KMS-11 (cell line): ENCODE measurements around the gene COA5.
A peak's percentile ranks its signal among the peaks of the same experiment; 100 is the strongest.

Source experiments
- H2AFZ ChIP-seq: fragments of 200-600 bp; sonication (generic); 2 replicates; pipeline ENCODE4 v1.6.1; 2016; ENCODE audit warnings: antibody characterized with exemption, mixed run types, low read depth
- H3K27ac ChIP-seq: fragments of 200-600 bp; sonication (generic); 2 replicates; pipeline ENCODE4 v1.6.1; 2016; ENCODE audit warnings: mild to moderate bottlenecking, mixed run types
- H3K27me3 ChIP-seq: fragments of 200-600 bp; sonication (generic); 2 replicates; pipeline ENCODE4 v1.6.1; 2017; ENCODE audit warnings: mild to moderate bottlenecking, low read depth, mixed run types, moderate library complexity; ENCODE audit not compliant: insufficient read depth
- H3K36me3 ChIP-seq: fragments of 200-600 bp; sonication (generic); 2 replicates; pipeline ENCODE4 v1.6.1; 2017; ENCODE audit warnings: mild to moderate bottlenecking, mixed run types; ENCODE audit not compliant: insufficient read depth
- H3K4me1 ChIP-seq: fragments of 200-600 bp; sonication (generic); 2 replicates; pipeline ENCODE4 v1.6.1; 2016; ENCODE audit warnings: mild to moderate bottlenecking, low read depth, mixed run types; ENCODE audit not compliant: poor library complexity, severe bottlenecking
- H3K4me2 ChIP-seq: fragments of 200-600 bp; sonication (generic); 2 replicates; pipeline ENCODE4 v1.7.0; 2016; ENCODE audit warnings: mild to moderate bottlenecking, mixed run types
- H3K4me3 ChIP-seq: fragments of 200-600 bp; sonication (generic); IDR thresholded peaks from 2 replicates; pipeline ENCODE4 v1.6.1; 2017; ENCODE audit warnings: low read depth, low read length, mixed read lengths; ENCODE audit not compliant: insufficient read depth
- H3K79me2 ChIP-seq: fragments of 200-600 bp; sonication (generic); 2 replicates; pipeline ENCODE4 v1.6.1; 2016; ENCODE audit warnings: low read depth, mixed run types; ENCODE audit not compliant: insufficient read depth
- H3K9ac ChIP-seq: fragments of 200-600 bp; sonication (generic); 2 replicates; pipeline ENCODE4 v1.6.1; 2016; ENCODE audit warnings: mild to moderate bottlenecking, mixed run types
- H4K20me1 ChIP-seq: fragments of 200-600 bp; sonication (generic); 2 replicates; pipeline ENCODE4 v1.6.1; 2016; ENCODE audit warnings: mild to moderate bottlenecking, mixed run types; ENCODE audit not compliant: insufficient read depth
- TF ChIP-seq, protein P1 (sequence below): fragments of 200-600 bp; sonication (generic); conservative IDR thresholded peaks from 2 replicates; pipeline ENCODE4 v1.6.1; 2017; ENCODE audit warnings: low read depth, mild to moderate bottlenecking, antibody characterized with exemption, low read length, moderate library complexity, mixed read lengths

COA5 gene

DNA sequence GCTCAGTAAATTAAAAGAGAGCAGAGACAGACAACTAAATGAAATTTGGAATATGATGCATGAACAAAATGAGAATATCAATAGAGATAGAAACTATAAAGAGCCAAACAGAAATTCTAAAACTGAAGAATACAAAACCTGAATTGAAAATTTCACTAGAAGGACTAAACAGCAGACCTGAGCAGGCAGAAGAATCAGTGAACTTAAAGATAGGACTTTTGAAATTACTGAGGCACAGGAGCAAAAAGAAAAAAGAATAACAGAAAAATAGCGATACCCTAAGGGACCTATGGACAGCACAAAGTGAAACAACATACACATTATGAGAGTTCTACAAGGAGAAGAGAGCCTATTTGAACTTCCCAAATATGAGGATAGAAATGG, 41.7 kb upstream of the COA5 start:
- no peak overlapping the region for H3K27ac ChIP-seq
- H3K27me3 ChIP-seq, result no peaks in the 10 kb centered on the region
- no peak overlapping the region for H3K4me3 ChIP-seq
- no peaks in the 10 kb centered on the region for H4K20me1 ChIP-seq
- H3K4me2 ChIP-seq, result no peak overlapping the region
- H3K4me1 ChIP-seq, result peaks cover 3% of the 10 kb centered on the region
- H3K79me2 ChIP-seq, result no peaks in the 10 kb centered on the region
- H2AFZ ChIP-seq, result no peak overlapping the region
- no peaks in the 10 kb centered on the region for H3K36me3 ChIP-seq
- no peak overlapping the region for H3K9ac ChIP-seq
- TF ChIP-seq, protein P1, sequence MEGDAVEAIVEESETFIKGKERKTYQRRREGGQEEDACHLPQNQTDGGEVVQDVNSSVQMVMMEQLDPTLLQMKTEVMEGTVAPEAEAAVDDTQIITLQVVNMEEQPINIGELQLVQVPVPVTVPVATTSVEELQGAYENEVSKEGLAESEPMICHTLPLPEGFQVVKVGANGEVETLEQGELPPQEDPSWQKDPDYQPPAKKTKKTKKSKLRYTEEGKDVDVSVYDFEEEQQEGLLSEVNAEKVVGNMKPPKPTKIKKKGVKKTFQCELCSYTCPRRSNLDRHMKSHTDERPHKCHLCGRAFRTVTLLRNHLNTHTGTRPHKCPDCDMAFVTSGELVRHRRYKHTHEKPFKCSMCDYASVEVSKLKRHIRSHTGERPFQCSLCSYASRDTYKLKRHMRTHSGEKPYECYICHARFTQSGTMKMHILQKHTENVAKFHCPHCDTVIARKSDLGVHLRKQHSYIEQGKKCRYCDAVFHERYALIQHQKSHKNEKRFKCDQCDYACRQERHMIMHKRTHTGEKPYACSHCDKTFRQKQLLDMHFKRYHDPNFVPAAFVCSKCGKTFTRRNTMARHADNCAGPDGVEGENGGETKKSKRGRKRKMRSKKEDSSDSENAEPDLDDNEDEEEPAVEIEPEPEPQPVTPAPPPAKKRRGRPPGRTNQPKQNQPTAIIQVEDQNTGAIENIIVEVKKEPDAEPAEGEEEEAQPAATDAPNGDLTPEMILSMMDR, result no peak

DNA sequence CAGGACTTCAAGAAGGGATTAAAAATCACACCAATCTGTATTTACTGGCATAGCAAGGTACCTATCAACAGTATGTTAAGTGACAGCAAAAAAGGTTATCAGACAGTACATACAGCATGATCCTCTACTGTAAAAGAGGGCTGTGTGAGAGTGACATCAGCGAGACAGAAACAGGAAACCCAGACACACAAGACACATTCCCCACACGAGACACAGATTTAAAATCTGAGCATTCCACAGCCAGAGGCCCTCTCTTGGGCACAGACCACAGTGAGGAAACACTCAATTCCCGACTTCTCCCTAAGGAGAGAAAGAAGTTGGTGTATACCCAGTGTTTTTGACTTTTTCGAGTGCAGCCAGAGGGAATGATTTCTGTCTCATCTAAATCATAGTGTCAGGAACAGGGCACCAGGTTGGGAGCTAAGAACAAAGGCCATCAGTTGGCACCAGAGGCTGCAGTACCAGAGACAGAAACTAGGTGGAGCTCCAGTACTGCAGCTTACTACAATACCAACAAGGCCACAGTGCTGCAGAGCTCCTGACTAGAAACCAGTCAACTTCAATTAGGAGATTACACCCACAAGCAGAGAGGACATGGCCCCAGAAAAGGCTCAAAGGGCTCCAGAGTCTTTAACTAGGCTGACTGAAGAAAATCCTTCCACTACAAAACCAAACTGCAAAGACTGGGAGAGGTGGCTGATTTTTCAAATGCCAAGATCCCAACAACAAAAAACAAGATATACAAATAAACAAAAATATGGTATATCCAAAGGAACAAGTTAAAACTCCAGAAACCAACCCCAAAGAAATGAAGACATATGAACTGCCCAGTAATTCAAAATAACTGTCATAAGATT, 41.1 kb upstream of the COA5 start:
- H3K27me3 ChIP-seq, result no peaks in the 10 kb centered on the region
- no peak overlapping the region for H3K9ac ChIP-seq
- H3K4me2 ChIP-seq, result no peak overlapping the region
- no peaks in the 10 kb centered on the region for H3K79me2 ChIP-seq
- no peaks in the 10 kb centered on the region for H4K20me1 ChIP-seq
- H3K36me3 ChIP-seq, result no peaks in the 10 kb centered on the region
- no peak overlapping the region for H3K27ac ChIP-seq
- no peak overlapping the region for H3K4me3 ChIP-seq
- TF ChIP-seq, protein P1, result peak; percentile 96
- peaks cover 3% of the 10 kb centered on the region for H3K4me1 ChIP-seq
- no peak overlapping the region for H2AFZ ChIP-seq

DNA sequence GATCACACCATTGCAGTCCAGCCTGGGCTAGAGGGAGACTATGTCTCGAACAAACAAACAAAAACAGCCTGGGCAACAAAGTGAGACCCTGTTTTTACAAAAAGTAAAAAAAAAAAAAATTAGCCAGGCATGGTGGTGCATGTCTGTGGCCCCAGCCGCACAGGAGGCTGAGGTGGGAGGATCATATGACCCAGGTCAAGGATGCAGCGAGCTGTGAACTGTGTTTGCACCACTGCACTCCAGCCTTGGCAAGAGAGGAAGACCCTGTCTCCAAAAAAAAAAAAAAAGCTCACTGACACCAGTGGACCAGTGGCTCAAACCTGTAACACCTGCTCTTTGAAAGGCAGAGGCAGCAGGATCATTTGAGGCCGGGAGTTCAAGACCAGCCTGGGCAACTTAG, 40.1 kb upstream of the COA5 start:
- H4K20me1 ChIP-seq, result no peaks in the 10 kb centered on the region
- no peak overlapping the region for H3K4me2 ChIP-seq
- TF ChIP-seq, protein P1, result no peak
- no peak overlapping the region for H3K4me3 ChIP-seq
- peaks cover 3% of the 10 kb centered on the region for H3K4me1 ChIP-seq
- no peaks in the 10 kb centered on the region for H3K79me2 ChIP-seq
- no peak overlapping the region for H3K9ac ChIP-seq
- H3K27me3 ChIP-seq, result no peaks in the 10 kb centered on the region
- no peak overlapping the region for H3K27ac ChIP-seq
- no peak overlapping the region for H2AFZ ChIP-seq
- no peaks in the 10 kb centered on the region for H3K36me3 ChIP-seq

DNA sequence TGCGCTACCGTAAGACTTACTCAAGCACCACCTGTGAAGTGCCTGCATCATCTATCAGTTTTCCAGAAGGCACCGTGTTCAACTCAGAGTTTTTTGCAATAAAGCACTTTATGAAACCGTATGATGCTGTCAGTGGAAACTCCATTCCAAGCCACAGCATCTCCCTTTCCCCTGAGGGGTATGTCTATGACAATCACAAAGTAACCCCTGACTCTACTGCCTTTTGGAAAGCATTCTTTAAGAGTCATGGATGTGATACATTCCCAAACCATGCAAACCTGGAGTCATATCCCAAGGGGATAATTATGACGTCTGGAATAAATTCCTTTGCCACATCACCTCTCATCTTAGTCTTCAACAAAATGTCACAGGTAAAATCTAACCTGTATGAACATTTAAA, 39.3 kb upstream of the COA5 start:
- TF ChIP-seq, protein P1, result no peak
- Histone ChIP-seq H3K4me1 (peaks cover 3% of the 10 kb centered on the region), H3K4me3 (no peak overlapping the region), H3K36me3 (no peaks in the 10 kb centered on the region), H4K20me1 (no peaks in the 10 kb centered on the region), H3K9ac (no peak overlapping the region), H3K79me2 (no peaks in the 10 kb centered on the region), H3K27ac (no peak overlapping the region), H3K4me2 (no peak overlapping the region), H2AFZ (no peak overlapping the region), H3K27me3 (no peaks in the 10 kb centered on the region)
